RWPE1 (cell line): ENCODE results near the gene SMAP2.

ENCODE experiments used
- CTCF ChIA-PET: fragments of 350-600 bp; sonication (Branson Sonifier 250); formaldehyde crosslinking; extraction: SDS; loops from one replicate; lab custom pipeline; 2021; lab: Yijun Ruan, JAX
- POLR2A ChIA-PET: fragments of 400-600 bp; formaldehyde crosslinking; extraction: SDS; loops from one replicate; lab custom pipeline; 2020; ENCODE audit warnings: antibody characterized with exemption; ENCODE audit not compliant: low non-redundant PET; lab: Yijun Ruan, JAX
- DNase-seq: peaks from one replicate; pipeline ENCODE4 v3.0.0; 2012; ENCODE audit warnings: low spot score
- H3K27ac ChIP-seq: fragments of 450-650 bp; 2 replicates; pipeline ENCODE4 v1.5.1; 2017
- CTCF ChIP-seq: fragments of 450-650 bp; conservative IDR thresholded peaks from 2 replicates; pipeline ENCODE4 v1.5.1; 2017; ENCODE audit warnings: low read depth, mild to moderate bottlenecking

SMAP2 gene

GRCh38 chr1:40413527-40414252 lies 40.2 kb downstream of the SMAP2 start:
- CTCF ChIA-PET = no interaction called here
- POLR2A ChIA-PET = no interaction called here
- no peak for TF ChIP-seq CTCF
- H3K27ac ChIP-seq = no peak overlapping the region
- DNase-seq = no peak

GRCh38 chr1:40414331-40414730 lies 40.8 kb downstream of the SMAP2 start:
- H3K27ac ChIP-seq = no peak overlapping the region
- TF ChIP-seq CTCF = no peak
- ChIA-PET POLR2A (no interaction called here), CTCF (no interaction called here)
- no peak for DNase-seq

- ChIA-PET CTCF (interaction anchor here (0.6 to 2.1 kb wide), 3 partner anchors 8 to 21 kb away, joined by 3 to 7 read pairs (median 5); no protein-coding TSS in a partner anchor), POLR2A (no interaction called here)
- DNase-seq = no peak
- TF ChIP-seq CTCF = no peak
- H3K27ac ChIP-seq = no peak overlapping the region
These were observed 43.2 kb downstream of the SMAP2 start for GRCh38 chr1:40416709-40417108.

GRCh38 chr1:40421431-40422384 lies 48.2 kb downstream of the SMAP2 start:
- CTCF ChIA-PET = interaction anchor here (1.1 kb wide), 1 partner anchor 277 kb away, joined by 4 read pairs; no protein-coding TSS in a partner anchor
- H3K27ac ChIP-seq = no peak overlapping the region
- POLR2A ChIA-PET = no interaction called here
- DNase-seq = no peak
- no peak for TF ChIP-seq CTCF

GRCh38 chr1:40422630-40423263 lies 49.2 kb downstream of the SMAP2 start:
- ChIA-PET POLR2A (no interaction called here), CTCF (interaction anchor here (1.1 kb wide), 1 partner anchor 278 kb away, joined by 4 read pairs; no protein-coding TSS in a partner anchor)
- no peak for DNase-seq
- H3K27ac ChIP-seq = no peak overlapping the region
- no peak for TF ChIP-seq CTCF

GRCh38 chr1:40423264-40423642 lies 49.7 kb downstream of the SMAP2 start:
- no peak for DNase-seq
- POLR2A ChIA-PET = no interaction called here
- H3K27ac ChIP-seq = no peak overlapping the region
- TF ChIP-seq CTCF = no peak
- CTCF ChIA-PET = no interaction called here
